Right lobe of liver (tissue), 6 donors: ENCODE measurements around the gene SLC12A2. TPM values are rescaled to one million over a fixed set of nuclear protein-coding genes. Genes with fewer than 3 reads are reported as not detected.

Source experiments
- ATAC-seq, 4 donors: fragments of 200-7000 bp; cut with Tn5 transposase; one replicate each; pipeline ENCODE4 v1.9.1; 2020; ENCODE audit warnings: mild to moderate bottlenecking in 4 of 4, moderate library complexity in 4 of 4
- DNase-seq, 3 donors: peaks; one replicate each; pipeline ENCODE4 v3.0.0-alpha.2; 2020
- H3K27ac ChIP-seq, 3 donors: fragments of 200-600 bp; one replicate each; pipeline ENCODE4 v1.8.0; 2022
- H3K27me3 ChIP-seq, 2 donors: fragments of 200-600 bp; one replicate each; pipeline ENCODE4 v1.8.0; 2022
- H3K36me3 ChIP-seq, 4 donors: fragments of 200-600 bp; sonication (generic) in 1 of 4; one replicate each; pipeline versions ENCODE4 v1.5.1 to v1.8.0; 2017 to 2022; ENCODE audit warnings: control low read depth in 1 of 4
- H3K4me1 ChIP-seq, 4 donors: fragments of 200-600 bp; sonication (generic) in 1 of 4; one replicate each; pipeline versions ENCODE4 v1.5.1 to v1.8.0; 2017 to 2022; ENCODE audit warnings: control low read depth in 1 of 4
- H3K4me3 ChIP-seq, 3 donors: fragments of 200-600 bp; one replicate each; pipeline ENCODE4 v1.8.0; 2022
- H3K9me3 ChIP-seq, 4 donors: fragments of 200-600 bp; sonication (generic) in 1 of 4; one replicate each; pipeline versions ENCODE4 v1.5.1 to v1.8.0; 2017 to 2022; ENCODE audit warnings: control low read depth in 1 of 4
- CTCF ChIP-seq, 4 donors: fragments of 200-600 bp in 3 of 4; fragments of 450-650 bp in 1 of 4; IDR thresholded peaks; one replicate each; pipeline versions ENCODE4 v1.5.1 to v1.8.0; 2016 to 2022; ENCODE audit warnings: antibody characterized with exemption in 4 of 4, mild to moderate bottlenecking in 2 of 4
- POLR2A ChIP-seq: fragments of 450-650 bp; IDR thresholded peaks from one replicate; pipeline ENCODE4 v1.6.1; 2017; ENCODE audit warnings: antibody characterized with exemption, mild to moderate bottlenecking
- WGBS: methylation state at CpG from one replicate; pipeline ENCODE4 v1.1.6; 2018; ENCODE audit warnings: low coverage, low lambda C conversion rate; ENCODE audit not compliant: insufficient coverage; ENCODE audit errors: missing lambda C conversion rate; 5-methylcytosine and 5-hydroxymethylcytosine counted together
- intact Hi-C, 2 donors: fragments of 100-400 bp; cut with DNase I; formaldehyde crosslinking; loops; one replicate each; pipeline versions ENCODE4 v1.11.2 to v1.14.1; 2022
- total RNA-seq, 6 experiments: library from RNA; depleted of rRNA in 2 of 6; stranded (reverse); fragments of >200 nt in 2 of 6; fragmentation: NEBNext Ultra II Directional in 3 of 6; extraction: Animal tissue kit (Norgen Biotek cat#: 25700) in 3 of 6; gene quantifications; one replicate each; pipeline versions ENCODE4 v1.1.0 to v1.2.4, GENCODE V29; 2016 to 2023
- donor health status: DM: no; HTN: yes; CAD: no.
- donor health status: DM: no; HTN: no; CAD: no.
- donor health status: DM: no; HTN: no; CAD: no.
- donor health status: DM: no; HTN: yes; CAD: no.
- donor health status: DM: no; HTN: yes; CAD: no.

SLC12A2 gene
- total RNA-seq, 6 experiments from 2014 or later = 3.1 to 9.8 (median 8.1) TPM

- intact Hi-C loops = no loop called here
- no peak for ATAC-seq
- no peak for DNase-seq
- Histone ChIP-seq H3K36me3 (no peaks in the 10 kb centered on the region), H3K4me3 (no peak overlapping the region), H3K9me3 (no peaks in the 10 kb centered on the region), H3K4me1 (no peaks in the 10 kb centered on the region), H3K27ac (no peak overlapping the region), H3K27me3 (no peaks in the 10 kb centered on the region)
- TF ChIP-seq CTCF (IDR thresholded peaks at IDR 0.05) = no peak
- no peak for TF ChIP-seq POLR2A
Observed at GRCh38 chr5:128135286-128135685, 51.7 kb downstream of the SLC12A2 start.

GRCh38 chr5:128143911-128144310 is 60.3 kb downstream of the SLC12A2 start:
- Histone ChIP-seq H3K27ac (no peak overlapping the region), H3K4me1 (no peaks in the 10 kb centered on the region), H3K27me3 (no peaks in the 10 kb centered on the region), H3K4me3 (no peak overlapping the region), H3K36me3 (peaks cover 0 to 3% (median 0%) of the 10 kb centered on the region in 4 donors), H3K9me3 (no peaks in the 10 kb centered on the region)
- intact Hi-C loops = no loop called here
- TF ChIP-seq CTCF (IDR thresholded peaks at IDR 0.05) = no peak
- TF ChIP-seq POLR2A = no peak
- ATAC-seq (no peak), DNase-seq (no peak)
- WGBS = 96% methylated on average over 2 of the region's 2 CpGs

GRCh38 chr5:128144491-128144890 is 60.9 kb downstream of the SLC12A2 start:
- WGBS = 88% methylated on average over 1 of the region's 1 CpG
- Histone ChIP-seq H3K4me3 (no peak overlapping the region), H3K27me3 (no peaks in the 10 kb centered on the region), H3K9me3 (no peaks in the 10 kb centered on the region), H3K36me3 (peaks cover 0 to 3% (median 0%) of the 10 kb centered on the region in 4 donors), H3K27ac (no peak overlapping the region), H3K4me1 (no peaks in the 10 kb centered on the region)
- intact Hi-C loops = no loop called here
- TF ChIP-seq CTCF (IDR thresholded peaks at IDR 0.05) (no peak), POLR2A (no peak)
- DNase-seq (no peak), ATAC-seq (no peak)

GRCh38 chr5:128146671-128147070 is 63.1 kb downstream of the SLC12A2 start:
- TF ChIP-seq CTCF (IDR thresholded peaks at IDR 0.05) (no peak), POLR2A (no peak)
- H3K27ac ChIP-seq = no peak overlapping the region
- intact Hi-C loops = no loop called here
- 87% methylated on average over 2 of the region's 2 CpGs for WGBS
- H3K27me3 ChIP-seq = no peaks in the 10 kb centered on the region
- H3K4me1 ChIP-seq = no peaks in the 10 kb centered on the region
- peaks cover 0 to 3% (median 0%) of the 10 kb centered on the region in 4 donors for H3K36me3 ChIP-seq
- no peak overlapping the region for H3K4me3 ChIP-seq
- ATAC-seq (no peak), DNase-seq (no peak)
- no peaks in the 10 kb centered on the region for H3K9me3 ChIP-seq

GRCh38 chr5:128154943-128155342 is 71.4 kb downstream of the SLC12A2 start:
- Histone ChIP-seq H3K4me1 (no peaks in the 10 kb centered on the region), H3K27ac (no peak overlapping the region), H3K27me3 (no peaks in the 10 kb centered on the region), H3K9me3 (no peaks in the 10 kb centered on the region), H3K36me3 (peaks cover 0 to 4% (median 0%) of the 10 kb centered on the region in 4 donors), H3K4me3 (no peak overlapping the region)
- WGBS = 94% methylated on average over 2 of the region's 3 CpGs
- intact Hi-C loops = no loop called here
- no peak for TF ChIP-seq POLR2A
- ATAC-seq (no peak), DNase-seq (no peak)
